ENCODE measurements around the gene USP34. TPM values are rescaled to one million over a fixed set of nuclear protein-coding genes. Genes with fewer than 3 reads are reported as not detected.

Gene USP34
- total RNA-seq, 1 donor from 2014 or later: 58.5 TPM

DNA sequence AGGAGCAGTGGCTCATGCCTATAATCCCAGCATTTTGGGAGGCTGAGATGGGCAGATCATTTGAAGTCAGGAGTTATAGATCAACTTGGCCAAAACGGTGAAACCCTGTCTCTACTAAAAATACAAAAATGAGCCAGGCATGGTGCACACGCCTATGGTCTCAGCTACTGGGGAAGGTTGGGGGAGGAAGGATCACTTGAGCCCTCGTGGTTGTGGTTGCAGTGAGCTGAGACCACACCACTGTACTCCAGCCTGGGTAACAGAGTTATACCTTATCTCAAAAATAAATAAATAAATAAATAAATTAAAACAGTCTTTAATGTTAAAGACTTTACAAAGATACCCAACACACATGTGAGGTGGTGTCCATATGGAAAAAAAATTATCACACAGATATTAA lies 174.9 kb downstream of the USP34 start:
- no peak for ATAC-seq

- no peak for ATAC-seq
These were observed 178.9 kb downstream of the USP34 start for GRCh38 chr2:61291851-61292575.

DNA sequence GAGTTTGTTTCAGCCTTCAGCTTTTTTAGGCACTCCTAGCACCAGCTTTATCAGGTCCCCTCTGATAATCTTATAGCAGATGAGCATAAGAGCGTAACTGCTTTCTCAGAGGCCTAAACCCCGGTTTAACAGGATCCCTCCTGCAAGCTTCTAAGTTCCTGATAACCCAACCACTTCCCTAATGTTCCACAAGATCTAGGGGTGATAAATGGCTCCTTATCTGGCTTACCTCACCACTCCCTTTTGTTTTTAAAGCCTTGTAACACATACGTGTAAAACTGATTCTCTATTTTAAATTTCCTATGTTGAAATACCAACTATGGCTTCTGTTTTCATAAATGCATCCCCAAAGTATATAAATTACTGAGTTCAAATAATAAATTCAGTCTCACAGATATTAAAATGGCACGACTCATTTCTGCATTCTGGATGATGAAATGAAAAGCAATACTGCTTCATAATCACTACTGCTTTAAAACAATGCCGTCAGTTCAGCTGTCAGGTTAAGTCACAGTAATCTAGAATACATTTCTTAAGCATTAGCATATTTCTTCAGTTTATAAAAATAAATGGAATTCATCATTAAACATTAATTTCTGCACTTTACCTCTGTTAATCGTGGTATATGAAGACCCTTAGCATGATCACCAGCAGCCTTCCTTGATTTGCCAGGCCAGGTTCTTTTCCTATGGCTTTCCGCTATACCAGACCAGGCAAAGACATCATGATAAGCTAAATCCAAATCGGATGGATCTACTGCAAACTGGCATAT lies 182.6 kb downstream of the USP34 start:
- no peak for ATAC-seq

DNA sequence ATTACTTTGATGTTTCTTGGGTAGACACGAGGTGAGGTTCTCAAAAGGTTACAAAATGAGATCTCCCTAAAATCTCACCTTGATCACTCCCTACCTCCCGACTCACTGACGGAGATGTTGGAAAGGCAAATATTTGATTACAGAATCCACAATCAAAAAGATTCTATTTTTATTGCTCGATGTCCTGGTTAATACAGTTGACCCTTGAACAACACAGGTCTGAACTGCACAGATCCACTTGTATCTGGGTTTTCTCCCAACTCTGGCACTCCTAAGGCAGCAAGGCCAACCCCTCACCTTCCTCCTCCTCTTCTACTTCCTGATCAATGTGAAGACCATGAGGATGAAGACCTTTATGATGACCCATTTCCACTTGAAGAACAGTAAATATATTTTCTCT lies 183.6 kb downstream of the USP34 start:
- no peak for ATAC-seq

DNA sequence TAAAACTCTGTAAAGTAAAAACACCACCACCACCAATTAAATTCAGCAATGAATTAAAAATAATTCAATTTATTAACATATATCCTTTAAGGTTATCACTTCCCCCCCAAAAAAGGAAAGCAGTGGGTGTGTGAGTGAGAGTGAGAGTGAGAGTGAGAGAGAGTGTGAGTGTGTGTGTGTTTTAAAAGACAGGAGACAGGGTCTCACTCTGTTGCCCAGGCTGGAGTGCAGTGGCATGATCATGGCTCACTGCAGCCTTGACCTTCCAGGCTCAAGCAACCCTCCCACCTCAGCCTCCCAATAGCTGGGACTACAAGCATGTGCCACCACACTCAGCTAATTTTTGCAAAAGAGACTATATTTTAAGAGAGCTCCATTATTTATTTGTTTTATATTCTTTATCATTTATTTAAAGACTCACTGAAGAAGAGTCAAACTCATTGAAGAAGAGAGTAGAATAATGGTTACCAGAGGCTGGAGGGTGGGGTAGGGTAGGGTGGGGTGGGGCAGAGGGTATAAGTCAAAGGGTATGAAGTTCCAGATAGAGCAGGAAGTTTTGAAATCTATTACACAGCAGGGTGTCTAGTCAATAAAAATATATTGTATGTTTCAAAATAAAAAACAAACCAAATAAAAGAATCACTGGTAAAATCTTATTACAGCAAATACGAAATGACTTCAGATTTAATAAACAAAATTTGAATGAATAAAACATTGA lies 187.3 kb downstream of the USP34 start:
- ATAC-seq: no peak

DNA sequence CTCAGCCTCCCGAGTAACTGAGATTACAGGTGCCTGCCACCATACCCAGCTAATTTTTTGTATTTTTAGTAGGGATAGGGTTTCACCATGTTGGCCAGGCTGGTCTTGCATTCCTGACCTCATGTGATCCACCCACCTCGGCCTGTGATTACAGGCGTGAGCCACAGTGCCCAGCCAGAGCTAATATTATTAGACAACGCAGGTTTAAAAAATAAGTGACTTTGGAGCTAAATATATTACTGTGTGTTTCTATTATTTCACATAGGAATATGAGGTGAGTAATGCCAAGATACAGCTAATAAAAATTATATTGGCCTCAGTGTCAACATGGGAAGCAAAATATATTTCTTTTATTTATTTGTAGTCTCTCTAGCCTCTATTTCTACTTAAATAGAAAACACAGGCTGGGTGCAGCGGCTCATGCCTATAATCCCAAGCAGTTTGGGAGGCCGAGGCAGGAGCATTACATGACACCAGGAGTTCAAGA lies 188.7 kb downstream of the USP34 start:
- no peak for ATAC-seq

DNA sequence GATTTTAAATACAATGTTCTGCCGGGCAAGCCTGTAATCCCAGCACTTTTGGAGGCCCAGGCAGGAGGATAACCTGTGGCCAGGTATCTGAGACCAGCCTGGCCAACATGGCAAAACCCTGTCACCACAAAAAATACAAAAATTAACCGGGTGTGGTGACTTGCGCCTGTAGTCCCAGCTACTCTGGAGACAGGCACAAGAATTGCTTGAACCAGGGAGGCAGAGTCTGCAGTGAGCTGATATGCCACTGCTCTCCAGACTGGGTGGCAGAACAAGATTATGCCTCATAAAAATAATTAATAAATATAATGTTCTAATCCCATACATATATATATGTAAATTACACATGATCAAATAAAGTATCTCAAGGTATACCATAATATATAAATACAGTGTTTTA lies 189.6 kb downstream of the USP34 start:
- ATAC-seq: no peak

DNA sequence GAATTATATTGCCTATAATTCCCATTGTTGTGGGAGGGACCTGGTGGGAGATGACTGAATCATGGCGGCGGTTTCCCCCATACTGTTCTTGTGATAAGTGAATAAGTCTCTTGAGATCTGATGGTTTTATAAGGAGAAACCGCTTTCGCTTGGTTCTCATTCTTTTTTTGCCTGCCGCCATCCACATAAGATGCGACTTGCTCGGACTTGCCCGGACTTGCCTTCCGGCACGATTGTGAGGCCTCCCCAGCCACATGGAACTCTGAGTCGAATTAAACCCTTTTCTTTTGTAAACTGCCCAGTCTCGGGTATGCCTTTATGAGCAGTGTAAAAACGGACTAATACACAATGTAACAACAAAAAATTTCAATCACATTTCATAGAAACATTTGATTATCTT lies 193.1 kb downstream of the USP34 start:
- ATAC-seq: no peak

DNA sequence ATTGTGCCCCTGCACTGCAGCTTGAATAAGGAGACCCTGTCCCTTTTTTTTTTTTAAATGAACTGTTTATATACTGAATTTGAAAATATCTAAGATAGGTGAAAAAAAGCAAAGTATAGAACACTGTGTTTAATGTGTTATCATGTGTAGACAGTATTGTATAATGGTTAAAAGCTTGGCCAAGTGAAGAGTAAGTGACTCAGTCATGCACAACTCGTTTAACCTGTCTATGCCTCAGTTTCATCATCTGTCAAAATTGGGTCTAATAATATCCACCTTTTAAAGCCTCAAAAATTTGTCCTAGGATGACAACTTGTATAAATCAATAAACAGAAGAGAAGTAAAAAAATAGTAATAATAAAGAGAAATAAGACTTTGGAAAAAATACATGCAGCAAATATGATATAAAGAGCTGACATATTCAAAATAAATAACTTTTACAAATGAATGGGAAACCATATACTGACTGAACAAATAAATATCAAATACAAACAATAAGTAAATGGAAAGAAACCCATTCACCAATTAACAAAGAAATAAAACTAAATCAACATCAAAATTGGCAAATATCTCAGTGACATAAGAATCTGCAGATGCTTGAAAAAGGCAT lies 195.2 kb downstream of the USP34 start:
- ATAC-seq: peak; percentile 86

GRCh38 chr2:61272421-61273070 lies 198.3 kb downstream of the USP34 start:
- ATAC-seq: no peak

DNA sequence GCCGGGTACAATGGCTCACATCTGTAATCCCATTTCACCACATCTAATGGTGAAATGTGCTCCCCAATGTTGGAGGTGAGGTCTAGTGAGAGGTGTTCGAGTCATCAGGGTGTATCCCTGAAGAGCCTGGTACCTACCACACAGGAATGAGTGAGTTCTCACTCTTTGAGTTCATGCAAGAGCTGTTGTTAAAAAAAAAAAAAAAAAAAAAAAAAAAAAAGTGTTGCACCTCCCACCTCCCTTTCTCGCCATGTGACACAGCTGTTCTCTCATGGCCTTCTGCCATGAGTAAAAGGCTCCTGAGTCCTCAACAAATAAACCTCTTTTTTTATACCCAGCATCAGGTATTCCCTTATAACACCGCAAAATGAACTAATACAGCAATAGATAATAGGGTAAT lies 202.6 kb downstream of the USP34 start:
- ATAC-seq: peak; percentile 86

DNA sequence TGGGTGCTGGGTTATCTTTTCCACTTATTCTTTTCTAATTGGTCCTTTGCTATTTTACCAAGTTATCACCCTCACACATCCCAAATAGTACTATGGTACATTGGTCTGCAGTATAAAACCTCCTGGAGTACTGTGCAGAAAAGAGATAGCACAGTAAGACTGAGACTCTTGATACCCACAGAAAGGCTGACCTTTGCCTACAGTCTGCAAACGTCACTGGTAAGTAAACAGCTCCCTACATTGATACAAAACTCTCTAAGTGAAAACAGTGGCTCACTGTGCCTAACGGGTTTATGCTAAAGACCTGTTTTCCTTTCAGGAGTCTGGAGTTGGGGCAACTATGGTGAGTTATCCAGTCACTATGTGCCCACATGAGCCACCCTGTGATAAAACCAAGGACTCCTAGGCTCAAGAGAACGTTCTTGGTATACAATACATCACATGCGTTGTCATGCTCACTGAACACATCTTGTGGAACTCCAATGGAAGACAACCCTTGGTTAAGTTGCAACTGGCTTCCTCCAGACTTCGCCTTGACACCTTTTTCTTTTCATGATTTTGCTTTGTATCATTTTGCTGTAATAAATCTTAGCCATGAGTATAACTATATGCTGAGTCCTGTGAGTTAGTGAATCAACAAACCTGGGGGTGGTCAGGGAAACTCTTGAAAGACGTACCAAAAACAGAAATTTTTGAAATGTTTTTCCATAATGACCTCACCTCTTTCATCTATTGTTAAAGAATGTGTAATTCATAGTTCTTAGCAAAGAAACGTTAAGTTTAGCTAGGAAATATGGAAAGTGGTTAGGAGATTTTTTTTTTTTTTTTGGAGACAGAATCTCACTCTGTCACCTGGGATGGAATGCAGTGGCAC lies 204.0 kb downstream of the USP34 start:
- ATAC-seq: no peak

- ATAC-seq: no peak
These were observed 207.1 kb downstream of the USP34 start for GRCh38 chr2:61263830-61264229.

DNA sequence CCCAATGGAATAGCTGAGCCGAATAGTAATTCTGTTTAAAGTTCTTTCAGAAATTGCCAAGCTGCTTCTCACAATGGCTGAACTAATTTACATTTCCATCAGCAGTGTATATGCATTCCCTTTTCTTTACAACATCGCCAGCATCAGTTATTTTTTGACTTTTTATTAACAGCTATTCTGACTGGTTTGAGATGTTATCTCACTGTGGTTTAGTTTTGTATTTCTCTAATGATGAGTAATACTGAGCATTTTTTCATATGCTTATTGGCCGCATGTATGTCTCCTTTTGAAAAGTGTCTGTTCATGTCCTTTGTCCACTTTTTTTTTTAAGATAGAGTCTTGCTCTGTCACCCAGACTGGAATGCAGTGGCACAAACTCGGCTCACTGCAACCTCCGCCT lies 208.2 kb downstream of the USP34 start:
- no peak for ATAC-seq

DNA sequence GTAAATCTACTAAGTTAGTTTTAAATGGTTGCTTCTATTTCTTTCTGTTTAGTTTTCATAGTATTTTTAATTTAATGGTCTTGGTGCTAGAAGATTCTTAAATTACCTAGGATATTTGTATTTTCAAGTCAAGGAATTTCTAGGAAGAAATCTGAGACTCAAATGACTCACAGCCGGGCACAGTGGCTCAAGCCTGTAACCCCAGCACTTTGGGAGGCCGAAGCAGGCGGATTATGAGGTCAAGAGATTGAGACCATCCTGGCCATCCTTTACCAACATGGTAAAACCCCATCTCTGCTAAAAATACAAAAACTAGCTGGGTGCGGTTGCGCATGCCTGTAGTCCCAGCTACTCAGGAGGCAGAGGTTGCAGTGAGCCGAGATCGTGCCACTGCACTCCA lies 213.4 kb downstream of the USP34 start:
- no peak for ATAC-seq

- no peak for ATAC-seq
These were observed 215.1 kb downstream of the USP34 start for GRCh38 chr2:61255580-61256437.

- no peak for ATAC-seq
These were observed 216.4 kb downstream of the USP34 start for GRCh38 chr2:61254536-61254935.

DNA sequence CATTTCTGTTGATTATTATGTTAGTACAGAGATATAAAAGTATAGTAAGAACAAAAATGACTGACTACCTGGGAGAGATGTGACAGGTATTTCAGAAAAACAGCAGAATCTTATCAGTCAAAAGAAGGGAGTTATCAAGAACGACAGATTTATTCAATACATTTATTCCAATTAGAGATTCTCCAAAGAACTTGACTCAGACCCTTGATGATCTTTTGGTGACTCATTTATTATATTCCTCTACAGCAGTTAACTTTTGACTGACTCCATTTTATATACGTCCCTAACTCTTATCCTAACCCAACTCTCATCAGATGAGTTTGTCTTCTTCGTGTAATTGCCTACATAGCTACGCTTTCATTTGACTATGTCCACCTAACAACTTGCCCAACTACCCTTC lies 217.8 kb downstream of the USP34 start:
- no peak for ATAC-seq

DNA sequence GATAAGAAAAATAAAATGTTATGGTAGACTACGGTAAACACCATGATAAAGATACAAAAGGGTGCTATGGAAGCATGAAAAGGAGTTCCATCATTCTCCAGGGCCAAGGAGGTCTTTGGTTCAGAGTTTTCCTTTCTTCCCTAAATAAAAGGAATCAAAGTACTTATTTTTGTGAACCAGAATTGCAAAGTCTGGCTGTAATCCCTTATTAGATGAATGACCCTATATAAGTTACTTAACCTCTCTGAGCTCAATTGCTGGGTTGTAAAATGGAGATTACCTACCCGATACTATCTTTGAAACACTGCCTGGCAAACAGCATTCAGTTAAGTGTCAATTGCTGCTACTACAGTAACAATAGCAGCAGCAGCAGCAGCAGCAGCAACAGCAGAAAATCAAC lies 218.9 kb downstream of the USP34 start:
- ATAC-seq: no peak

DNA sequence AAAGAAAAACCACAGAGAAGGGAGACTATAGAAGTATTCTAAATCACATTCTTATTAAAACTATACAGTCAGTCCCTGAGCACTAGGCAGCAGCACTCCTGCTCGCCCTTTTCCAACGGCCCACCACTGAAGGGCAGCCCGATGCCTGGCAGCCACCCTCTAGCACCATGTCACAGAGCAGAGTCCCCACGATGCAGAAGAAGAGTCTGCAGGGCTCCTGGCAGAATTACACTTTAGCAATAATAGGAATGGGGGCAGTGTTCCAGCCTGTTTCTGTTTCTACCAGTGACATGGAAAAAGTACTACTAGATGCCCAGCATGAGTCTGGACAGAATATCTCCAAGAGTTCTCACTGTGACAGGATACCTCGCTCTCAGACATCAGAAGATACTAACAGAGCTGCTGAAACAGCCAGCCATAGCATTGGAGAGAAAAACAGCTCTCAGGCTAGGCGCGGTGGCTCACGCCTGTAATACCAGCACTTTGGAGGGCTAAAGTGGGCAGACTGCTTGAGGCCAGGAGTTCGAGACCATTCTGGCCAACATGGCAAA lies 221.3 kb downstream of the USP34 start:
- no peak for ATAC-seq
